CD4-positive, alpha-beta memory T cell (primary cell): ENCODE measurements around the gene CACNA1C. TPM values are rescaled to one million over a fixed set of nuclear protein-coding genes. Genes with fewer than 3 reads are reported as not detected.

ENCODE experiments used
- CTCF ChIA-PET: fragments of 350-600 bp; sonication (Branson Sonifier 250); formaldehyde crosslinking; loops from one replicate; lab custom pipeline; 2021; ENCODE audit warnings: inconsistent platforms; ENCODE audit not compliant: partially characterized antibody; lab: Charles Lee
- POLR2A ChIA-PET: fragments of 350-600 bp; sonication (Branson Sonifier 250); formaldehyde crosslinking; loops from one replicate; lab custom pipeline; 2021; ENCODE audit not compliant: partially characterized antibody; lab: Charles Lee
- DNase-seq, 5 donors: peaks; one replicate each; pipeline versions ENCODE4 v3.0.0 to v3.0.0-alpha.2; 2020 to 2022; ENCODE audit warnings: mixed read lengths in 1 of 5
- H3K27ac ChIP-seq: one replicate; pipeline ENCODE4 v1.7.0; 2013; ENCODE audit warnings: low read depth, low read length
- H3K27me3 ChIP-seq: 2 replicates; pipeline ENCODE4 v1.7.0; 2013; ENCODE audit warnings: mild to moderate bottlenecking, low read length, moderate library complexity; ENCODE audit not compliant: insufficient read depth
- H3K36me3 ChIP-seq: 2 replicates; pipeline ENCODE4 v1.7.0; 2013; ENCODE audit warnings: mild to moderate bottlenecking, low read length, moderate library complexity; ENCODE audit not compliant: insufficient read depth
- H3K4me1 ChIP-seq: 2 replicates; pipeline ENCODE4 v1.7.0; 2013; ENCODE audit warnings: mild to moderate bottlenecking, low read length, moderate library complexity; ENCODE audit not compliant: insufficient read depth
- H3K4me3 ChIP-seq, 2 donors: one replicate each; pipeline ENCODE4 v1.7.0; 2013; ENCODE audit warnings: low read length in 2 of 2, mild to moderate bottlenecking in 1 of 2
- H3K9me3 ChIP-seq, 2 donors: one replicate each; pipeline ENCODE4 v1.7.0; 2013; ENCODE audit warnings: low read length in 2 of 2, control low read depth in 1 of 2; ENCODE audit not compliant: control insufficient read depth in 1 of 2
- H3K27ac Mint-ChIP-seq, 7 donors: one replicate each; pipeline ENCODE4 v1.8.0; 2020 to 2021; ENCODE audit warnings: mixed read lengths in 7 of 7, mild to moderate bottlenecking in 6 of 7, inconsistent platforms in 3 of 7, moderate library complexity in 3 of 7
- H3K27me3 Mint-ChIP-seq, 2 donors: one replicate each; pipeline ENCODE4 v1.8.0; 2020 to 2021; ENCODE audit warnings: mixed read lengths in 2 of 2
- H3K36me3 Mint-ChIP-seq, 2 donors: one replicate each; pipeline ENCODE4 v1.8.0; 2020 to 2021; ENCODE audit warnings: mixed read lengths in 2 of 2, inconsistent platforms in 1 of 2, mild to moderate bottlenecking in 1 of 2
- H3K4me1 Mint-ChIP-seq, 4 donors: one replicate each; pipeline ENCODE4 v1.8.0; 2020 to 2021; ENCODE audit warnings: mixed read lengths in 4 of 4, mild to moderate bottlenecking in 1 of 4
- H3K4me3 Mint-ChIP-seq, 8 donors: one replicate each; pipeline ENCODE4 v1.8.0; 2020 to 2021; ENCODE audit warnings: mixed read lengths in 8 of 8, mild to moderate bottlenecking in 7 of 8, moderate library complexity in 6 of 8, inconsistent platforms in 3 of 8
- H3K9me3 Mint-ChIP-seq, 8 donors: one replicate each; pipeline ENCODE4 v1.8.0; 2020 to 2021; ENCODE audit warnings: mixed read lengths in 8 of 8, mild to moderate bottlenecking in 5 of 8, inconsistent platforms in 3 of 8, moderate library complexity in 1 of 8
- intact Hi-C: fragments of 100-400 bp; cut with micrococcal nuclease; formaldehyde crosslinking; loops from one replicate; pipeline ENCODE4 v1.15.1; 2023
- polyA plus RNA-seq, 2 donors: library from polyadenylated mRNA; unstranded; fragments of 300-500 nt; fragmentation: Illumina TruSeq; gene quantifications; one replicate each; pipeline ENCODE4 v1.2.3, GENCODE V29; 2021
- total RNA-seq, 2 experiments: library from RNA; stranded (reverse); gene quantifications; one replicate each; pipeline ENCODE4 v1.2.3, GENCODE V29; 2021

CACNA1C gene
- total and polyA plus RNA-seq, 4 experiments from 2014 or later = 0.05 to 0.21 (median 0.07) TPM

DNA sequence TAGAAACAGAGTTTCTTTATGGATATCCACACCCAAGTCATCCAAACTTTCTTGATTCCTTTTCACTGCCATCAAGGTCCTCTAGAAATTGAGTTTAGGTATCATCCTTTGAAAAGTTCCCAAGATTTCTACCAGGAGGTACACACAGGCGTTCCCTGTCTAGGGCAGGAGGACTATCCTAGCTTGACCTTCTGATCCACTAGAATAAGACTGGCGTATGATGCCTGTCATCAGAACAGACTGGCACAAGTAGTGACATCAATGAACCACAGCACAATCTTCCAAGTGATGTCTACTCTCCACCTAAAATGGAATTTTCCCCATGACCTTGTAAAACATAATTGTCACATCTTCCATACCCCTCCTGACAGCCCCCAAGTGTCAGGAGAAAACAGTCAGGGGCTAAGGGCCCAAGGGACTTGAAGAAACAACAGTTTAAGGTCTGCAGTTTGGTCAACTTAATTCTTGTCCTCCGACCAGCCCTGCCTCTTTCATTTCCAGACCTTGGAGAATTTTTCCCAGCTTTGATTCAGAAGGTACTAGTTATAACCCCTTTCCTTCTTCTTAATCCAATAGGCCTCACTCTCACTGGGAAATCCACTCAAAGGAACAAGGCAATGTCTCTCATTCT lies 641.3 kb downstream of the CACNA1C start:
- intact Hi-C loops = loop anchor here (5.0 kb wide), 2 partner anchors 183 to 198 kb away; partner anchors contain the start of genes FOXM1, RHNO1 and TULP3
- peaks cover 19 to 46% (median 33%) of the 10 kb centered on the region in 4 donors for H3K4me1 Mint-ChIP-seq
- ChIA-PET POLR2A (no interaction called here), CTCF (interaction anchor here (1.0 to 1.5 kb wide), 2 partner anchors 88 to 93 kb away, joined by 3 to 5 read pairs; no protein-coding TSS in a partner anchor)
- Histone ChIP-seq H3K36me3 (no peaks in the 10 kb centered on the region), H3K27ac (no peak overlapping the region), H3K9me3 (no peaks in the 10 kb centered on the region), H3K4me1 (peaks cover 34% of the 10 kb centered on the region), H3K27me3 (no peaks in the 10 kb centered on the region), H3K4me3 (no peak overlapping the region)
- H3K27me3 Mint-ChIP-seq = peaks cover 12 to 19% of the 10 kb centered on the region in 2 donors
- H3K4me3 Mint-ChIP-seq = peak overlapping the region in 6 of 8 donors; percentile 6 to 97 (median 70)
- no peak for DNase-seq
- peaks cover 0 to 9% of the 10 kb centered on the region in 2 donors for H3K36me3 Mint-ChIP-seq
- no peaks in the 10 kb centered on the region for H3K9me3 Mint-ChIP-seq
- H3K27ac Mint-ChIP-seq = no peak overlapping the region

DNA sequence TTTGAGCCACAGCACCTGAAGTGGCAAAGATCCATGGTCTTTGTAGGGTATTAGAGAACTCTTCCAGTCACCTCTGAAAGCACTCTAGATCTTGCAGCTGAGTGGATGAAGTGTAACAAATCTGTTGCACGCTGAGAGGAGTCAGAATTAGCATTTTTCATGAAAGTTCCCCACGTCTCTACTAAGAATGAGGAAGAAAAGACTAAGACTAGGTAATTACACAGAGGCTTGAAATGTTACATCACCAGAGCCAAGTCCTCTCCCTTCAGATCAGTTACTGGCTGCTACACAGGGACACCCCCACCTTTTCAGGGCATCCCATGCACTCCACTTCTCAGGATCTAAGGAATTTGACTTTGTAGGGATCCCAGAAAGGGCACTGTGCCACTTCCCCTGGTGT lies 643.3 kb downstream of the CACNA1C start:
- H3K36me3 Mint-ChIP-seq = peaks cover 0 to 3% of the 10 kb centered on the region in 2 donors
- H3K4me1 Mint-ChIP-seq = peaks cover 11 to 26% (median 18%) of the 10 kb centered on the region in 4 donors
- ChIA-PET POLR2A (no interaction called here), CTCF (no interaction called here)
- H3K4me3 Mint-ChIP-seq = no peak overlapping the region
- intact Hi-C loops = no loop called here
- Histone ChIP-seq H3K4me3 (no peak overlapping the region), H3K27me3 (no peaks in the 10 kb centered on the region), H3K27ac (no peak overlapping the region), H3K9me3 (no peaks in the 10 kb centered on the region), H3K36me3 (no peaks in the 10 kb centered on the region), H3K4me1 (peaks cover 18% of the 10 kb centered on the region)
- no peak for DNase-seq
- H3K27ac Mint-ChIP-seq = no peak overlapping the region
- peaks cover 20 to 22% of the 10 kb centered on the region in 2 donors for H3K27me3 Mint-ChIP-seq
- no peaks in the 10 kb centered on the region for H3K9me3 Mint-ChIP-seq

DNA sequence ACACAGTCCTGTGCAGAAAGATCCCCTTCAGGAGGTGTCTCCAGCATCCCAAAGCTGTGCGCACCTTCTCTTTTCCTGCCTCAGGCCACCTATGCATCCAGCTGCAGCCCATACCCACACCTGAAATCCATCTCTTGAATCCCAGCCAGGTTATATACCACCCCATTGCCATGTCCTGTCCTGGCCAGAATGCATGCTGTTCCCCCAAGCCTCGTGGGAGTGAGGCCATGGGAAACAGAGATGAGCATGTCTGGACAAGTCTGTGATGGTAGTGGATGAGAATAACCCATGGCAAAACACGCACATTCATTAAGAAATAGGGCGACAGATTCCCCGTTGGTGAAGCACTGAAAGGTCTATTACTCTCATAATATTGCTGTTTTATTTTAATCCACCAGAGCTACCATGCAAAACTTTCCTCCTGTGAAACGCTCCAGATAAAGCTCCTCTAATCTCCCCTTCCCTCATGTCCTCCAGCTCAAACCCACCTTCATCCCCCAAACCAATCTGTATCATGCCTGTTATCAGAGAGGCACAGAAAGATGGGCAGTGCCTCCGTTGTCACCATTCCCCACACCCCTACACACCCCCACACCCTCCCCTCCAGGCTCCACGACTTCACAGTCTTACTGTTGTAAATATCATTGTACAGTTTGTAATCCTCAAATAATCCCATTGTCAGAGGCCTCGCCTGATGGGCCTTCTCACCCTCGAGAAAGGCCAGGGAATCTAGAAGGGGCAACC lies 644.4 kb downstream of the CACNA1C start:
- H3K4me1 ChIP-seq = peaks cover 15% of the 10 kb centered on the region
- no peaks in the 10 kb centered on the region for H3K36me3 Mint-ChIP-seq
- H3K36me3 ChIP-seq = no peaks in the 10 kb centered on the region
- POLR2A ChIA-PET = no interaction called here
- no peak overlapping the region for H3K27ac ChIP-seq
- H3K4me3 Mint-ChIP-seq = no peak overlapping the region
- H3K27me3 ChIP-seq = no peaks in the 10 kb centered on the region
- no peak overlapping the region for H3K4me3 ChIP-seq
- CTCF ChIA-PET = interaction anchor here (0.6 kb wide), 1 partner anchor 129 kb away, joined by 3 read pairs; no protein-coding TSS in a partner anchor
- peaks cover 22 to 24% of the 10 kb centered on the region in 2 donors for H3K27me3 Mint-ChIP-seq
- DNase-seq = no peak
- H3K27ac Mint-ChIP-seq = no peak overlapping the region
- peaks cover 6 to 17% (median 12%) of the 10 kb centered on the region in 4 donors for H3K4me1 Mint-ChIP-seq
- no peaks in the 10 kb centered on the region for H3K9me3 Mint-ChIP-seq
- no peaks in the 10 kb centered on the region for H3K9me3 ChIP-seq
- intact Hi-C loops = no loop called here

DNA sequence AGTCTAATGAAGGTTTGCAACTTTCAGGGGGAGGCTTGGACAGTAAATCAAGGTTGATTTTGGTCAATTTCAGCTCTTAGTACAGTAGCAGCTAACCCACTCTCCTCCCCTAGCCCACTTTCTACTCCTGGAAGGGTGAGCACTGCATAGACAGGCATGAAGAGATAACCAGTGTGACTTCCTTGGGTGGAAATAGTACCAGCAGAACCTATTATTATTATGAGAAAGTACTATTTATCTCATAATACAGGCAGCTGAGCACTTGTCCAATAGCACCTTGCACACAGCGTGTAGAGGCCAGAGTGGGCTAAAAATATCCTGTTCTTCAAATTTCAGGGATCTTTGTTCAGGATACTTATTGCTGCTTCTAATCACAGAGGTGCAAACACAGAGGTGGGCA lies 645.8 kb downstream of the CACNA1C start:
- no peak overlapping the region for H3K4me3 ChIP-seq
- no peaks in the 10 kb centered on the region for H3K27me3 ChIP-seq
- no peak overlapping the region for H3K4me3 Mint-ChIP-seq
- intact Hi-C loops = no loop called here
- POLR2A ChIA-PET = no interaction called here
- peaks cover 1% of the 10 kb centered on the region for H3K4me1 ChIP-seq
- no peaks in the 10 kb centered on the region for H3K9me3 Mint-ChIP-seq
- no peak overlapping the region for H3K27ac Mint-ChIP-seq
- no peaks in the 10 kb centered on the region for H3K9me3 ChIP-seq
- H3K36me3 ChIP-seq = no peaks in the 10 kb centered on the region
- DNase-seq = no peak
- peaks cover 22 to 24% of the 10 kb centered on the region in 2 donors for H3K27me3 Mint-ChIP-seq
- no peaks in the 10 kb centered on the region for H3K36me3 Mint-ChIP-seq
- no peak overlapping the region for H3K27ac ChIP-seq
- H3K4me1 Mint-ChIP-seq = peaks cover 0 to 4% (median 3%) of the 10 kb centered on the region in 4 donors
- CTCF ChIA-PET = no interaction called here

DNA sequence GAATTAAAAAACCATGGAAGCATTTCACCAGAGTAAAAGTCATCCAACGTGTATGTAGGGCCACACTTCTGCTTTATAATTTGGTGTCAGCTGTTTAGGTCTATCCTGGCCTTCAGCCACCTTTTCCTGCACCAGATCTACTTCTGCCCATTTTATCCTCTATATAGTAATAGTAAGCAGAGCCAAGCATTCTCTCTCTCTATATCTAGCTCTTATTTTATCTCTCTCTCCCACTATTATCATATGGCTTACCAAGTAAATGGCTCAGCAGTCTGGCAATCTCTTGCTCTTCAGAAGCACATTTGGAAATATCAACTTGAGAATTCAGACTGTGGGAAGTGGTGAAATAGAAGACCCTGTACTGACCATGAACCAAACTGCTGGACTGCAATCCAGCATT lies 657.9 kb downstream of the CACNA1C start:
- POLR2A ChIA-PET = no interaction called here
- no peak overlapping the region for H3K27ac ChIP-seq
- CTCF ChIA-PET = no interaction called here
- Mint-ChIP-seq H3K36me3 (peaks cover 2 to 7% of the 10 kb centered on the region in 2 donors), H3K27ac (no peak overlapping the region), H3K4me1 (no peaks in the 10 kb centered on the region), H3K27me3 (peaks cover 12 to 14% of the 10 kb centered on the region in 2 donors), H3K9me3 (peaks cover 0 to 32% (median 22%) of the 10 kb centered on the region in 8 donors), H3K4me3 (no peak overlapping the region)
- no peaks in the 10 kb centered on the region for H3K27me3 ChIP-seq
- H3K9me3 ChIP-seq = peaks cover 0 to 7% of the 10 kb centered on the region in 2 donors
- no peaks in the 10 kb centered on the region for H3K36me3 ChIP-seq
- H3K4me3 ChIP-seq = no peak overlapping the region
- H3K4me1 ChIP-seq = no peaks in the 10 kb centered on the region
- DNase-seq = no peak
- intact Hi-C loops = no loop called here

DNA sequence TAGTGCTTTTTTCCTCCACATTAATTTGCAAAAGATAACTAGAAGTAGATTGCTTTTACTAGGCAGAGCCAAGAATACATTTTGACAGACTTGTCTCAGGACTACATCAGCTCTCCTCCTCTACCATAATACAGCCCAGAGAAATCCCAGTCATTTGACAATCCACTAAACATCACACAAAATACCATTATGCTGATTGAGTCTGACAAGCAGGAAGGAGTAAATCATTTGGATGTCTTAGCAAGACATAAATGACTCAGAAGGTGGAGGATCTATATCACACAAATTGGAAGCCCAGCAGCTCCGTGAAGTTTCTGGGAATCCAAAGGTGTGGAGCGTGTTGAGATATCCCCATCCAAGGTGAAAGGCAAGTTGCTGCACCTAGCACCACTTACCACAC lies 666.6 kb downstream of the CACNA1C start:
- H3K36me3 ChIP-seq = no peaks in the 10 kb centered on the region
- H3K27ac ChIP-seq = no peak overlapping the region
- Mint-ChIP-seq H3K4me1 (no peaks in the 10 kb centered on the region), H3K27me3 (peaks cover 4 to 21% of the 10 kb centered on the region in 2 donors), H3K27ac (no peak overlapping the region), H3K36me3 (no peaks in the 10 kb centered on the region), H3K9me3 (no peaks in the 10 kb centered on the region), H3K4me3 (no peak overlapping the region)
- no peak for DNase-seq
- H3K4me1 ChIP-seq = no peaks in the 10 kb centered on the region
- H3K4me3 ChIP-seq = no peak overlapping the region
- intact Hi-C loops = no loop called here
- no peaks in the 10 kb centered on the region for H3K9me3 ChIP-seq
- POLR2A ChIA-PET = no interaction called here
- CTCF ChIA-PET = interaction anchor here (1.8 kb wide), 1 partner anchor 28 kb away, joined by 6 read pairs; no protein-coding TSS in a partner anchor
- no peaks in the 10 kb centered on the region for H3K27me3 ChIP-seq

DNA sequence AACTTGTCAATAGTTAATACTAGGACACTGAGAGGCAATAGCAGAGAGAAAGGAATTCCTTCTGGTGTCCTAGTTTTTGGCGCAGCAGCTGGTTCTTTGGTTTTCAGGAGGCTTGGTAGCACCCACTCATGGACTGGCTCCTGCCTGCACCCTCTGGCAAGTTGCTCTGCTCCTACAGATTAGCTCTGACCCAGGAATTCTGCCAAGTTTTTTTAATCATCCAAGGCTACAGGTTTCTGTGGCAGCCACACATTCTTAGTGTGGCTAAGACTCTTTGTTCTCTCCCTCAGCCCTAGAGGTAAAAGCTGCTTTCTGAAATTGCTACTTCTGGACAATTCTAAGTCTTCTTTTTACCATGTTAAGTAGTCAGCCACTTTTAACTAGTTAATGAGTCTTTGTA lies 670.0 kb downstream of the CACNA1C start:
- Mint-ChIP-seq H3K4me3 (no peak overlapping the region), H3K36me3 (no peaks in the 10 kb centered on the region), H3K4me1 (no peaks in the 10 kb centered on the region), H3K27ac (no peak overlapping the region), H3K9me3 (no peaks in the 10 kb centered on the region), H3K27me3 (peaks cover 4 to 7% of the 10 kb centered on the region in 2 donors)
- intact Hi-C loops = no loop called here
- no peak overlapping the region for H3K27ac ChIP-seq
- no peaks in the 10 kb centered on the region for H3K4me1 ChIP-seq
- ChIA-PET CTCF (no interaction called here), POLR2A (no interaction called here)
- DNase-seq = no peak
- no peaks in the 10 kb centered on the region for H3K9me3 ChIP-seq
- H3K36me3 ChIP-seq = no peaks in the 10 kb centered on the region
- no peak overlapping the region for H3K4me3 ChIP-seq
- H3K27me3 ChIP-seq = no peaks in the 10 kb centered on the region
